ENCODE measurements around the gene KIF16B. TPM values are rescaled to one million over a fixed set of nuclear protein-coding genes. Genes with fewer than 3 reads are reported as not detected.

Gene KIF16B
- total RNA-seq, 1 donor from 2014 or later: 27.4 TPM

GRCh38 chr20:16296931-16297330 lies 276.3 kb downstream of the KIF16B start:
- DNase-seq (ENCODE audit: low spot score) (peak; percentile 66), ATAC-seq (peak; percentile 89)
- intact Hi-C loops (cut with DNase I): no loop called here

DNA sequence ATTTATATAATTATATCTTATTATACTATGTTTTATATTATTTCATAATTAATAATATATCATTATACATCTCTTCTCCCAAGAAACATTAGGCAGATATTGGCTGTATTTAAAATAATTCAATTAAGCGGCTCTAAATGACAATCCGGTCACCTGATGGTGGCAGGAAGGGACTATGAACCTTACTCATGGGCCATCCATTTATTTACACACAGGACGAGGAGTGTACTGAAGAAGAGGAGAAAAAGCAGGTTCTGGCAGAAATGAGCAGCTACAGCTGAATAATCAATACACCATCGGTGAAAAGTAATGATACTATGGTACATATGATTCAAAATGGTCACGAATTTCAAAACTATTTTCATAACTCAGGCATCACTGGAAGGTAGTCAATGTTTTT lies 277.7 kb downstream of the KIF16B start:
- intact Hi-C loops (cut with DNase I): no loop called here
- ATAC-seq (no peak), DNase-seq (ENCODE audit: low spot score) (no peak)

DNA sequence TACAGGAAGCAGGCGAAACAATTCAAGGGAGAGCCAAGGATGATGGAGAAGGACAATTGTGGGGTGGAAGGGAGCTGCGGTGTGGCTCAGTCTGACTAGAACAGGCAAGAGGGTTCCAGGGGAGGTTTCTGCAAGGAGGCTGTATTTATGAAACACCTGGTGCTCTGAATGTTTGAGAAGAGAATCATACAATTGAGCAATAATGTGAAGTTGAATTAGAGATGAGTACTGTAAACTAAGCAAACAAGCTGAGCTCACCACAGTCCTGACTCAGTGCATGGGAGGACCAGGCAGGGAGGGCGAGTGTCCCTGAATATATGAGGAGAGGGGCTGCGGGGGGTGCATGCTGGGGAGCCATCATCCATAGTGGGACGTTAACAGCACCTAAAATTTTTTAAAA lies 279.7 kb downstream of the KIF16B start:
- ATAC-seq: no peak
- intact Hi-C loops (cut with DNase I): no loop called here

GRCh38 chr20:16292226-16292880 lies 280.9 kb downstream of the KIF16B start:
- ATAC-seq (no peak), DNase-seq (ENCODE audit: low spot score) (no peak)
- intact Hi-C loops (cut with DNase I): no loop called here

More for the DNA sequence above, 279.7 kb downstream of the KIF16B start:
- no peak for DNase-seq (ENCODE audit: low spot score)

- intact Hi-C loops (cut with DNase I): no loop called here
- ATAC-seq (no peak), DNase-seq (ENCODE audit: low spot score) (no peak)
These were observed 282.9 kb downstream of the KIF16B start for GRCh38 chr20:16290358-16290757.

GRCh38 chr20:16287776-16288175 lies 285.5 kb downstream of the KIF16B start:
- no peak for ATAC-seq
- intact Hi-C loops (cut with DNase I): no loop called here
- no peak for DNase-seq (ENCODE audit: low spot score)

GRCh38 chr20:16286601-16287000 lies 286.6 kb downstream of the KIF16B start:
- intact Hi-C loops (cut with DNase I): no loop called here

DNA sequence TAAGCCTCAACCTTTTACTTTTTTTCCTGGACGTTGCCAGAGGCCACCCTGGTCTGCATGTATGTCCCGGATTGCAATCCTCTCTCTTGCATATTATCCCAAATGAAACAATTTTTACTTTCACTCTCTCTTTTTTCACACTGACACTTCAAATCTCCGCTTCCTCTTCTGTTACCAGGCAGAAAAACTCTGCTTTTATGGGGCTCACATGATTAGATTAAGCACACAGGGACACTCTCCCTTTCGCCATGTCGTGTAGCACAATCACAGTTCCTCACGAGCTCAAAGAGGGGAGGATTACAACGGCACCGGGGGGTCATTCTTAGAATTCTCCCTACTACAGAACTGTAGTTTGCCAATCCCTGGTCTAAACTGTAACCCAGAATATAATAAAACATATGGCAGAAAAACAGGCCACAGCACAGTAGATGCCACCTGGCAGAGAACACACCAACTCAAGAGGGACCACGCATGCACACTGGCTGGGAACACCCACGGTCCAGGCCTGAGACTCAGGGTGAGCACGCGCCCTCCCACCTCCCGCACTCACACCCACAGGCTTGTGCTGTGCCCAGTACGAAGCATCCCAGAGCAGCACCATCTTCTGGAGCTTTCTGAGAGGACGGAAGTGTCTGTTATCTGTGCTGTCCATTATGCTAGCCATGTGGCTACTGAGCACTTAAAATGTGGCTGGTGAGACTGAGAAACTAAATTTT lies 288.7 kb downstream of the KIF16B start:
- ATAC-seq (no peak), DNase-seq (ENCODE audit: low spot score) (no peak)
- intact Hi-C loops (cut with DNase I): no loop called here

More at GRCh38 chr20:16286601-16287000, 286.6 kb downstream of the KIF16B start:
- ATAC-seq (no peak), DNase-seq (ENCODE audit: low spot score) (no peak)

DNA sequence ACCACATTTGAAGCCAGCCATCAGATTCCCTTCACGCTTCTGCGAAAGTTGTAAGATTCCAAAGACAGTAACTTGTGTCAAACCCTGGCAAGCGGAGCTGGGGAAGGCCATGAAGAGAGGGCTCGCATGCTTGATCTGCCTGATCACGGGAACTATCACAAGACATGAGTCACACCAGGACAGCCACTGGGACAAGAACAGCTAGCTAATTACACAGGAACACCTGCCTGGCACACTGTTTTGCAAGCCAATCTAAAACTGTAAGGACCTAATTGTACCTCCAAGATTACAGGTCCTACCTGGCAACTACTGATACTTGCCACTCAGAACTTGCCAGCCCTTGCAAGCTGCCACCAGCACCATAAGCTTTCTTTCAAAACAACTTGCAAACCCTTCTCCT lies 289.3 kb downstream of the KIF16B start:
- no peak for ATAC-seq
- DNase-seq (ENCODE audit: low spot score): no peak
- intact Hi-C loops (cut with DNase I): no loop called here

GRCh38 chr20:16283307-16283706 lies 289.9 kb downstream of the KIF16B start:
- intact Hi-C loops (cut with DNase I): no loop called here
- ATAC-seq (no peak), DNase-seq (ENCODE audit: low spot score) (no peak)

DNA sequence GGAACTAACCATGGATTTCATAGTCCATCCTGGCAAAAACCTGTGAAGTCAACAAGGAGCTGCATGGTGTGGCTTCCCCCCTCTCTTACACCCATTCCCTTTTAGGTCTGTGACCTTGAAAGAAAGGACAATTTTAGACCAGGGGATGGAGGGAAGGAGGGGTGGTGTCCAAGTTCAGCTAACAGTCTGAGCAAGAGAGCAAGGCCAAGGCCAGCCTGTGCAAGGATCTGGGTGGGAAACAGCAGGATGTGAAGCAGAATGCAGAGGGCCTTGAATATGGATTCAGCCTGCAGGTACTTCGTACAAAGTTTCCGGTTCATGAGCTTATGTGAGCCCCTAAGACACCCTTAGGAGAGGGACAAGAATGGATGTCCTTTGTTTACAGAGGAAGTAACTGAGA lies 293.0 kb downstream of the KIF16B start:
- intact Hi-C loops (cut with DNase I): no loop called here
- ATAC-seq (no peak), DNase-seq (ENCODE audit: low spot score) (no peak)

DNA sequence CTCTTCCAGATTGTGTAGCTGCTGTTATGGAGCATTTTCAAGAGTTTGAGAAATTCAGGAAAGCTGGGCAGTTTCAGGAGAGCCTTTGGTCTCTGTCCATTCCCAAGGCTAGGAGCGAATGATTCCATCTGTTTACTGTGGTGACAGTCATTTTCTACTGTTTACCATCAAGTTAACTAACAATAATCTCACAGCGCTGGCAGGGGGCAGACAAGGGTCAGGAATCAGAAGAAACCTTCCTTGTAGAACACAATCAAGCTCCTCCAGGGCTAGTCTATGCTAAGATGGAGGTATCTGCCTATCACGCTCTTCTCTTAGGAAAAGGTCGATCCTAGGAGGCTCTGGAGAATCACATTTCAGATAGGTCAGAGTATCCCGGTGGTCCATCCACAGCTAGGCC lies 293.9 kb downstream of the KIF16B start:
- DNase-seq (ENCODE audit: low spot score) (no peak), ATAC-seq (no peak)
- intact Hi-C loops (cut with DNase I): no loop called here

- no peak for ATAC-seq
- intact Hi-C loops (cut with DNase I): no loop called here
- DNase-seq (ENCODE audit: low spot score): no peak
These were observed 299.3 kb downstream of the KIF16B start for GRCh38 chr20:16273812-16274555.

DNA sequence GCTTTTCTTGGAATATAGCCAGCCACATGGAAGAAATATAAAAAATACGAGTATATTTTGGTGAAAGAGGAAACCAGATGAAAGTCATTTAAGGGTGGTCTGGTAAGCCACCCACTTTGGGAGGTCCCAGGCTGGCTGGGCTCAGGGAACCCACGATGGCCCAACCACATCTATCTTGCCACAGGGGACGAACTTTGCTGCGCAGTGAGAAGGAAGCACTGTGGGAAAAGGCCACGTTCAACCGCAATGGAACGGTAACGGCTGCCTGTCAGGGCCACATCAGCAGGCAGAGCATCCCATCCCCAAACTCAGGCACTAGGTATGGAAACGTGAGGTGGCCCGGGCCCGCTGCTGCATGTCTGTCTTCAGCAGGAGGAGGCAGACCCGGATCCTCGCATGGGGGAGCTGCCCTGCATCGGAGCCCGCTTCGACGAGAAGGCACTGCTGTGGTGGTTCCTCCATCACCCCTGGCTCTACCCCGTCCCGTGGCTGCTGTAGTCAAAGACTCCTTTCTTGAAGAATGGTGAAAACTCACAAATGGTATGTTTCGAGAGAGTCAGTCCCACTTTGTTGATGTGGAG lies 300.4 kb downstream of the KIF16B start:
- no peak for ATAC-seq

GRCh38 chr20:16271450-16271849 lies 301.8 kb downstream of the KIF16B start:
- DNase-seq (ENCODE audit: low spot score) (no peak), ATAC-seq (no peak)
- intact Hi-C loops (cut with DNase I): no loop called here

More for the DNA sequence above, 300.4 kb downstream of the KIF16B start:
- intact Hi-C loops (cut with DNase I): no loop called here
- no peak for DNase-seq (ENCODE audit: low spot score)

GRCh38 chr20:16270989-16271388 lies 302.3 kb downstream of the KIF16B start:
- intact Hi-C loops (cut with DNase I): no loop called here
- ATAC-seq: no peak
- DNase-seq (ENCODE audit: low spot score): no peak

DNA sequence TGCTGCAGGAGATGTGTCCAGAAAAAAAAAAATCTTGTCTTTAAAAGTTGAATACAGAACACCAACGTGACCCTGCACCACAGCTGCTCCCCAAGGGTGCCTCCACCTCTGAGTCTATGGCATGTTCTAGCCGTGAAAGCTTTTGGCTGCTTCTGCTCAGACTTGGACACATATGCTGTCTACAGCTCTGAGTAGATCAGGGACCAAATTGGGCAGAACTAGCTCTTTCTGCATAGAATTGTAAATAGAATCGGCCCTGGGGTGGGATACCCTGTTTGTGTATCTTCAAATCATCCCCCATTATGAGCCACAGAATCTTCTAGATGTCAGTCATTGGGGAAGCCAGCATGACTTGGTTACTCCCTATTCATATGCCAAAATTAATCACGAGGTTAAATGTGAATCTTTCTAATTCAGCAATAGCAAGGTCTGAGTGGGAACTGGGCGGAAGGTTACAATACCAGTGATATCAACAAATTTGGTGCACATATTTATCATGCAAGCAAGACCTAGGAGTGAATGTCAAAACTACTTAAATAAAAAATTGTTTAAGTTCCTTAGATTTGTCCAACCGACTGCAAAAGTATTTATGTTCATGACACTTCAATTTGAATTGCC lies 302.8 kb downstream of the KIF16B start:
- intact Hi-C loops (cut with DNase I): no loop called here
- ATAC-seq (no peak), DNase-seq (ENCODE audit: low spot score) (no peak)

DNA sequence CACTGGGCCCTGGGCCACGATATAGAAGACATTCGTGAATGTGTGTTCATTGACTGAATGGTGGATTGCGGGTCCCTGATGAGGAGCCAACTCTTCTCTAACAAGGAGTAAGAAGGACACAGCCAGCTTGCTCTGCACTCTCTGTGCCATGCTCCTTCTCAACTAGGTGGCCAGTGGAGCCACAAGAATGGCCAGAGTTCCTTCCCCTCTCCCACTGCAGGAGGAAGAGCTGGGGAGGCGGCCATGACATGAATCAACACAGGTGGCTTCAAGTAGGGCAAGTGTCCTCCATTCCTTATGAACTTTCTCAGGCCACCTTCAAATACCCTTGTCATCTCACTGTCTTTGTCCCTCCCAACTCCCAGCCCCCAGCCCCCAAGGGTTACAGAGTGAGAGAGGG lies 305.7 kb downstream of the KIF16B start:
- intact Hi-C loops (cut with DNase I): no loop called here
- DNase-seq (ENCODE audit: low spot score) (no peak), ATAC-seq (no peak)

DNA sequence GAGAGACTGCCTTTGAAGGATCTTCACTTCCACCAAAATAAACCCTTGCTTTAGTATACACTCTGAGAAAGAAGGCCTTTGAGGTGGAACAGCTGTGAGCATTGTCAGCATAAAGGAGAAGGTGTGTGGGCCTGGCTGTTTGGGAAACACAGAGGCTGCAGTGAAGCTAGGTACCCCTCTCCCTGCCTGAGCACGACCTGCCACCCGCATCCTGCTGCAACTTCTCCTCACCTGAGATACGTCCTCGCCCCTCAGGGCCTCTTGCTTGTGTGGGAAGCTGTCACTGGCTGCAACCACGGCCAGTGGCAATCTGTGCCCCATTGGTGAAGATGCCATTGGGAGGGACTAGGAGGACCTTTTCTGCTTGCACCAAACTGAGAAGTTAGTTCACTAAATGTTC lies 307.9 kb downstream of the KIF16B start:
- ATAC-seq (no peak), DNase-seq (ENCODE audit: low spot score) (no peak)
- intact Hi-C loops (cut with DNase I): no loop called here

Measured in sciatic nerve (tissue), 2 donors.